ENCODE measurements around the gene TBL1Y.

Gene TBL1Y

GRCh38 chrY:7008578-7009355 lies 98.3 kb downstream of the TBL1Y start:
- Histone ChIP-seq H3K4me1 (ENCODE audit: control insufficient read depth, low read depth, low read length) (peaks cover 2% of the 10 kb centered on the region), H3K23ac (ENCODE audit: low read length) (no peak overlapping the region), H3K27ac (ENCODE audit: low read depth, low read length) (no peak overlapping the region), H2BK5ac (ENCODE audit: low read length) (no peak overlapping the region), H4K8ac (ENCODE audit: low read depth, low read length) (no peak overlapping the region), H3K4ac (ENCODE audit: low read depth, low read length) (no peak overlapping the region), H2BK15ac (replicated peaks; ENCODE audit: low read depth) (no peak overlapping the region), H3K27me3 (ENCODE audit: insufficient read depth, low read length, poor library complexity) (no peaks in the 10 kb centered on the region), H3K79me1 (ENCODE audit: low read length) (no peaks in the 10 kb centered on the region), H3K9ac (ENCODE audit: low read length) (no peak overlapping the region), H4K5ac (ENCODE audit: low read length) (no peak overlapping the region), H2BK120ac (ENCODE audit: low read depth, low read length) (no peak overlapping the region), H3K4me3 (ENCODE audit: low read length) (no peak overlapping the region), H3K56ac (ENCODE audit: low read length) (no peak overlapping the region), H3K18ac (ENCODE audit: low read length) (no peak overlapping the region), H2AK5ac (ENCODE audit: low read length) (no peak overlapping the region), H3K4me2 (ENCODE audit: low read length) (no peak overlapping the region), H3K79me2 (ENCODE audit: control insufficient read depth, insufficient read depth, low read length) (no peaks in the 10 kb centered on the region), H3K36me3 (ENCODE audit: control insufficient read depth, insufficient read depth, low read length) (no peaks in the 10 kb centered on the region)
- no peak for DNase-seq
- no CpG with 5 or more reads among the region's 6 CpGs for WGBS (ENCODE audit: extremely low coverage, insufficient coverage, low lambda C conversion rate)

- H3K56ac ChIP-seq (ENCODE audit: low read length): no peak overlapping the region
- no peak overlapping the region for H2BK120ac ChIP-seq (ENCODE audit: low read depth, low read length)
- H3K27me3 ChIP-seq (ENCODE audit: insufficient read depth, low read length, poor library complexity): no peaks in the 10 kb centered on the region
- no peak overlapping the region for H3K4ac ChIP-seq (ENCODE audit: low read depth, low read length)
- no CpG with 5 or more reads among the region's 2 CpGs for WGBS (ENCODE audit: extremely low coverage, insufficient coverage, low lambda C conversion rate)
- H4K5ac ChIP-seq (ENCODE audit: low read length): no peak overlapping the region
- no peaks in the 10 kb centered on the region for H3K79me1 ChIP-seq (ENCODE audit: low read length)
- no peak for DNase-seq
- no peak overlapping the region for H3K18ac ChIP-seq (ENCODE audit: low read length)
- peaks cover 2% of the 10 kb centered on the region for H3K4me1 ChIP-seq (ENCODE audit: control insufficient read depth, low read depth, low read length)
- no peak overlapping the region for H2BK15ac ChIP-seq (replicated peaks; ENCODE audit: low read depth)
- no peak overlapping the region for H3K4me3 ChIP-seq (ENCODE audit: low read length)
- H3K23ac ChIP-seq (ENCODE audit: low read length): no peak overlapping the region
- H4K8ac ChIP-seq (ENCODE audit: low read depth, low read length): no peak overlapping the region
- H2BK5ac ChIP-seq (ENCODE audit: low read length): no peak overlapping the region
- H3K9ac ChIP-seq (ENCODE audit: low read length): no peak overlapping the region
- no peak overlapping the region for H2AK5ac ChIP-seq (ENCODE audit: low read length)
- H3K4me2 ChIP-seq (ENCODE audit: low read length): no peak overlapping the region
- no peak overlapping the region for H3K27ac ChIP-seq (ENCODE audit: low read depth, low read length)
- no peaks in the 10 kb centered on the region for H3K79me2 ChIP-seq (ENCODE audit: control insufficient read depth, insufficient read depth, low read length)
- no peaks in the 10 kb centered on the region for H3K36me3 ChIP-seq (ENCODE audit: control insufficient read depth, insufficient read depth, low read length)
Observed at GRCh38 chrY:7013051-7013450, 102.6 kb downstream of the TBL1Y start.

- Histone ChIP-seq H3K18ac (ENCODE audit: low read length) (no peak overlapping the region), H2BK120ac (ENCODE audit: low read depth, low read length) (no peak overlapping the region), H2BK15ac (replicated peaks; ENCODE audit: low read depth) (no peak overlapping the region)
Observed at GRCh38 chrY:7016521-7016920, 106.0 kb downstream of the TBL1Y start.

GRCh38 chrY:7017244-7018080 lies 107.0 kb downstream of the TBL1Y start:
- DNase-seq: no peak
- Histone ChIP-seq H4K5ac (ENCODE audit: low read length) (no peak overlapping the region), H3K4me3 (ENCODE audit: low read length) (no peak overlapping the region), H3K36me3 (ENCODE audit: control insufficient read depth, insufficient read depth, low read length) (no peaks in the 10 kb centered on the region), H3K27me3 (ENCODE audit: insufficient read depth, low read length, poor library complexity) (no peaks in the 10 kb centered on the region), H3K79me2 (ENCODE audit: control insufficient read depth, insufficient read depth, low read length) (no peaks in the 10 kb centered on the region), H2AK5ac (ENCODE audit: low read length) (no peak overlapping the region), H3K4me1 (ENCODE audit: control insufficient read depth, low read depth, low read length) (no peaks in the 10 kb centered on the region), H2BK5ac (ENCODE audit: low read length) (no peak overlapping the region), H2BK120ac (ENCODE audit: low read depth, low read length) (no peak overlapping the region), H4K8ac (ENCODE audit: low read depth, low read length) (no peak overlapping the region), H3K79me1 (ENCODE audit: low read length) (no peaks in the 10 kb centered on the region), H3K4me2 (ENCODE audit: low read length) (no peak overlapping the region), H3K56ac (ENCODE audit: low read length) (no peak overlapping the region), H3K9ac (ENCODE audit: low read length) (no peak overlapping the region), H3K27ac (ENCODE audit: low read depth, low read length) (no peak overlapping the region), H3K18ac (ENCODE audit: low read length) (no peak overlapping the region), H2BK15ac (replicated peaks; ENCODE audit: low read depth) (no peak overlapping the region), H3K23ac (ENCODE audit: low read length) (no peak overlapping the region), H3K4ac (ENCODE audit: low read depth, low read length) (no peak overlapping the region)
- WGBS (ENCODE audit: extremely low coverage, insufficient coverage, low lambda C conversion rate): no CpG with 5 or more reads among the region's 6 CpGs

More at GRCh38 chrY:7016521-7016920, 106.0 kb downstream of the TBL1Y start:
- Histone ChIP-seq H3K27me3 (ENCODE audit: insufficient read depth, low read length, poor library complexity) (no peaks in the 10 kb centered on the region), H3K4ac (ENCODE audit: low read depth, low read length) (no peak overlapping the region), H4K8ac (ENCODE audit: low read depth, low read length) (no peak overlapping the region), H3K27ac (ENCODE audit: low read depth, low read length) (no peak overlapping the region), H3K4me1 (ENCODE audit: control insufficient read depth, low read depth, low read length) (no peaks in the 10 kb centered on the region), H3K79me1 (ENCODE audit: low read length) (no peaks in the 10 kb centered on the region), H4K5ac (ENCODE audit: low read length) (no peak overlapping the region), H3K79me2 (ENCODE audit: control insufficient read depth, insufficient read depth, low read length) (no peaks in the 10 kb centered on the region), H2BK5ac (ENCODE audit: low read length) (no peak overlapping the region), H3K4me2 (ENCODE audit: low read length) (no peak overlapping the region), H3K4me3 (ENCODE audit: low read length) (no peak overlapping the region), H3K9ac (ENCODE audit: low read length) (no peak overlapping the region), H2AK5ac (ENCODE audit: low read length) (no peak overlapping the region), H3K36me3 (ENCODE audit: control insufficient read depth, insufficient read depth, low read length) (no peaks in the 10 kb centered on the region), H3K23ac (ENCODE audit: low read length) (no peak overlapping the region), H3K56ac (ENCODE audit: low read length) (no peak overlapping the region)
- no peak for DNase-seq
- WGBS (ENCODE audit: extremely low coverage, insufficient coverage, low lambda C conversion rate): no CpG with 5 or more reads among the region's 4 CpGs

DNA sequence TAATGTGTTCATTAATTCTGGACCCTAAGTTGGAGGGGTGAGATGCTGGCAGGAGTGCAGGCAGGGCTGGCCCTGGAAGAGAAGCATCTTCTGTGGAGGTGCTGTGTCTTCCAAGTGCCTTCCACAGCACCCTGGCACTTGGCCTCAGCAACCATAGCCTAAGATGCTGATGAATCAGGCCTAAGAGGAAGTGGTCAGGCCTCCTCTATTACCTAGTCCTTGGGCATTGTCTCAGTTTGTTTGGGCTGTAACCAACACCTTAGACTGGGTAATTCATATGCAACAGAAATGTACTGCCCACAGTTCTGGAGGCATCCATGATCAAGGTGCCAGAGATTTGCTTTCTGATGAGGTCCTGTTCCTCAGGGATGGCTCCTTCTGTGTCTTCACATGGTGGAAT lies 128.5 kb downstream of the TBL1Y start:
- Histone ChIP-seq H3K27me3 (ENCODE audit: insufficient read depth, low read length, poor library complexity) (no peaks in the 10 kb centered on the region), H2BK120ac (ENCODE audit: low read depth, low read length) (no peak overlapping the region), H3K79me1 (ENCODE audit: low read length) (no peaks in the 10 kb centered on the region), H3K23ac (ENCODE audit: low read length) (no peak overlapping the region), H3K4me2 (ENCODE audit: low read length) (no peak overlapping the region), H3K56ac (ENCODE audit: low read length) (no peak overlapping the region), H3K27ac (ENCODE audit: low read depth, low read length) (no peak overlapping the region), H2BK15ac (replicated peaks; ENCODE audit: low read depth) (no peak overlapping the region), H3K4me1 (ENCODE audit: control insufficient read depth, low read depth, low read length) (no peaks in the 10 kb centered on the region), H4K5ac (ENCODE audit: low read length) (no peak overlapping the region), H3K4ac (ENCODE audit: low read depth, low read length) (no peak overlapping the region), H3K79me2 (ENCODE audit: control insufficient read depth, insufficient read depth, low read length) (no peaks in the 10 kb centered on the region), H3K18ac (ENCODE audit: low read length) (no peak overlapping the region), H4K8ac (ENCODE audit: low read depth, low read length) (no peak overlapping the region), H3K4me3 (ENCODE audit: low read length) (no peak overlapping the region), H2AK5ac (ENCODE audit: low read length) (no peak overlapping the region), H3K9ac (ENCODE audit: low read length) (no peak overlapping the region), H3K36me3 (ENCODE audit: control insufficient read depth, insufficient read depth, low read length) (no peaks in the 10 kb centered on the region), H2BK5ac (ENCODE audit: low read length) (no peak overlapping the region)
- no peak for DNase-seq
